ENCODE data around the gene SLC35F1.

The SLC35F1 gene

GRCh38 chr6:117986396-117986795 is 79.3 kb downstream of the SLC35F1 start:
- ChIA-PET CTCF (interaction anchor here (2.2 kb wide), 1 partner anchor 11 kb away, joined by 8 read pairs; no protein-coding TSS in a partner anchor), POLR2A (no interaction called here)

DNA sequence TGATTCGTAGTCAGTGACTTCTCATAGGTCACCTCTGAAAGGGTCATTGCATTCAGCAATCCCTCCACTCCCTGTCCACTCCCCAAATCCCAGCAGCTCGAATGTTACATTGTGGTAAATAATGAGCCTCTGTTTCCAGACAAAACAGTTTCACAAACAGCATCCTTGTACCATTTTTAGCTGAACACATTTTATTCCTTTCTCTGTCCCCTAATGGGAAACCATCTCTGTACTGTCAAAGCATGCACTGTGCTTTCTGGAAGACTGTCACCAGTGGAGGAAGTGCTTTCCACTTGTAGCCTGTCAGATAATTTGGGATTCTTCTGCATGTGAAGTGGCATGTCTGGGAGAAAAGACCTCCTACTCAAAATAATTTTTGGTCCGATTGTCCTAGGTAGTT is 82.0 kb downstream of the SLC35F1 start:
- Histone ChIP-seq H3K27me3 (replicated peaks in 2 of 5; ENCODE audit: control insufficient read depth in 4 of 5, insufficient read depth in 5 of 5, low read length in 4 of 5) (peaks cover 0 to 4% (median 2%) of the 10 kb centered on the region in 5 experiments), H3K27ac (ENCODE audit: insufficient read depth in 1 of 2, low read depth in 1 of 2, low read length in 2 of 2, poor library complexity in 1 of 2, severe bottlenecking in 2 of 2) (no peak overlapping the region), H3K4me1 (ENCODE audit: control extremely low read depth in 1 of 4, control insufficient read depth in 4 of 4, insufficient read depth in 4 of 4, low read length in 3 of 4) (no peaks in the 10 kb centered on the region), H3K9me3 (ENCODE audit: control extremely low read depth in 1 of 5, control insufficient read depth in 4 of 5, insufficient read depth in 2 of 5, low read depth in 1 of 5, low read length in 4 of 5) (no peaks in the 10 kb centered on the region), H3K36me3 (ENCODE audit: control insufficient read depth in 4 of 4, insufficient read depth in 4 of 4, low read length in 3 of 4) (no peaks in the 10 kb centered on the region), H3K4me3 (ENCODE audit: control insufficient read depth in 1 of 7, extremely low read depth in 1 of 7, insufficient read depth in 4 of 7, low read depth in 2 of 7, low read length in 6 of 7) (no peak overlapping the region)
- no peak for DNase-seq
- 100% methylated on average over 1 of the region's 3 CpGs for WGBS (ENCODE audit: insufficient coverage)
- ChIA-PET CTCF (interaction anchor here (0.8 kb wide), 1 partner anchor 15 kb away, joined by 3 read pairs; no protein-coding TSS in a partner anchor), POLR2A (no interaction called here)

More at GRCh38 chr6:117986396-117986795, 79.3 kb downstream of the SLC35F1 start:
- DNase-seq: no peak
- H3K27ac ChIP-seq (ENCODE audit: insufficient read depth in 1 of 2, low read depth in 1 of 2, low read length in 2 of 2, poor library complexity in 1 of 2, severe bottlenecking in 2 of 2): no peak overlapping the region
- H3K4me1 ChIP-seq (ENCODE audit: control extremely low read depth in 1 of 4, control insufficient read depth in 4 of 4, insufficient read depth in 4 of 4, low read length in 3 of 4): no peaks in the 10 kb centered on the region
- H3K27me3 ChIP-seq (replicated peaks in 2 of 5; ENCODE audit: control insufficient read depth in 4 of 5, insufficient read depth in 5 of 5, low read length in 4 of 5): peaks cover 0 to 2% (median 0%) of the 10 kb centered on the region in 5 experiments
- no peak overlapping the region for H3K4me3 ChIP-seq (ENCODE audit: control insufficient read depth in 1 of 7, extremely low read depth in 1 of 7, insufficient read depth in 4 of 7, low read depth in 2 of 7, low read length in 6 of 7)
- H3K36me3 ChIP-seq (ENCODE audit: control insufficient read depth in 4 of 4, insufficient read depth in 4 of 4, low read length in 3 of 4): no peaks in the 10 kb centered on the region
- H3K9me3 ChIP-seq (ENCODE audit: control extremely low read depth in 1 of 5, control insufficient read depth in 4 of 5, insufficient read depth in 2 of 5, low read depth in 1 of 5, low read length in 4 of 5): no peaks in the 10 kb centered on the region
- WGBS (ENCODE audit: insufficient coverage): no CpG with 5 or more reads among the region's 4 CpGs

DNA sequence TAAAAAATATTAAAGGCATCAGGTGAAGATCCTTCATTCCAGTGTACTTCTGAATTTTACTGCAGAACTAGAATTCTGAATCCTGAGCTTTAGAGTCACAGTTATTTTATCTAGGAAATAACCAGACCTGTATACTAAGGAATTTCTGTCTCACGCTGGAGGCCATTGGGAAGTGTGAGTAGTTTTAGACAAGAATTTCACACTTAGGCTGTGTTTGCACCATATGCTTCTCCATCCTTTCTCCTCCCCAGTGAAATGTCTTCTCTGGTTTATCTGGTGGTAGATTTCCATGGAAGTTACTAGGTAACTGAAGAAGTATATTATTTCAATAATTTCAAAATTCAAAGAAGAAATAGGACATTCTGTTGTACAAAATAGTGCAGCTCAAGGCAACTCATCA is 83.1 kb downstream of the SLC35F1 start:
- peaks cover 0 to 4% (median 2%) of the 10 kb centered on the region in 5 experiments for H3K27me3 ChIP-seq (replicated peaks in 2 of 5; ENCODE audit: control insufficient read depth in 4 of 5, insufficient read depth in 5 of 5, low read length in 4 of 5)
- H3K9me3 ChIP-seq (ENCODE audit: control extremely low read depth in 1 of 5, control insufficient read depth in 4 of 5, insufficient read depth in 2 of 5, low read depth in 1 of 5, low read length in 4 of 5): no peaks in the 10 kb centered on the region
- H3K36me3 ChIP-seq (ENCODE audit: control insufficient read depth in 4 of 4, insufficient read depth in 4 of 4, low read length in 3 of 4): no peaks in the 10 kb centered on the region
- no peak overlapping the region for H3K27ac ChIP-seq (ENCODE audit: insufficient read depth in 1 of 2, low read depth in 1 of 2, low read length in 2 of 2, poor library complexity in 1 of 2, severe bottlenecking in 2 of 2)
- DNase-seq: no peak
- WGBS (ENCODE audit: insufficient coverage): no CpG with 5 or more reads among the region's 1 CpG
- ChIA-PET POLR2A (no interaction called here), CTCF (no interaction called here)
- H3K4me1 ChIP-seq (ENCODE audit: control extremely low read depth in 1 of 4, control insufficient read depth in 4 of 4, insufficient read depth in 4 of 4, low read length in 3 of 4): no peaks in the 10 kb centered on the region
- no peak overlapping the region for H3K4me3 ChIP-seq (ENCODE audit: control insufficient read depth in 1 of 7, extremely low read depth in 1 of 7, insufficient read depth in 4 of 7, low read depth in 2 of 7, low read length in 6 of 7)

- H3K27ac ChIP-seq (ENCODE audit: insufficient read depth in 1 of 2, low read depth in 1 of 2, low read length in 2 of 2, poor library complexity in 1 of 2, severe bottlenecking in 2 of 2): no peak overlapping the region
- no peaks in the 10 kb centered on the region for H3K4me1 ChIP-seq (ENCODE audit: control extremely low read depth in 1 of 4, control insufficient read depth in 4 of 4, insufficient read depth in 4 of 4, low read length in 3 of 4)
- H3K36me3 ChIP-seq (ENCODE audit: control insufficient read depth in 4 of 4, insufficient read depth in 4 of 4, low read length in 3 of 4): no peaks in the 10 kb centered on the region
- ChIA-PET CTCF (interaction anchor here (1.0 kb wide), 1 partner anchor 8 kb away, joined by 3 read pairs; no protein-coding TSS in a partner anchor), POLR2A (no interaction called here)
- H3K9me3 ChIP-seq (ENCODE audit: control extremely low read depth in 1 of 5, control insufficient read depth in 4 of 5, insufficient read depth in 2 of 5, low read depth in 1 of 5, low read length in 4 of 5): no peaks in the 10 kb centered on the region
- WGBS (ENCODE audit: insufficient coverage): 33% methylated on average over 1 of the region's 1 CpG
- peaks cover 0 to 4% (median under 1%) of the 10 kb centered on the region in 5 experiments for H3K27me3 ChIP-seq (replicated peaks in 2 of 5; ENCODE audit: control insufficient read depth in 4 of 5, insufficient read depth in 5 of 5, low read length in 4 of 5)
- no peak for DNase-seq
- H3K4me3 ChIP-seq (ENCODE audit: control insufficient read depth in 1 of 7, extremely low read depth in 1 of 7, insufficient read depth in 4 of 7, low read depth in 2 of 7, low read length in 6 of 7): no peak overlapping the region
Measured at GRCh38 chr6:117992856-117993255, 85.8 kb downstream of the SLC35F1 start.

DNA sequence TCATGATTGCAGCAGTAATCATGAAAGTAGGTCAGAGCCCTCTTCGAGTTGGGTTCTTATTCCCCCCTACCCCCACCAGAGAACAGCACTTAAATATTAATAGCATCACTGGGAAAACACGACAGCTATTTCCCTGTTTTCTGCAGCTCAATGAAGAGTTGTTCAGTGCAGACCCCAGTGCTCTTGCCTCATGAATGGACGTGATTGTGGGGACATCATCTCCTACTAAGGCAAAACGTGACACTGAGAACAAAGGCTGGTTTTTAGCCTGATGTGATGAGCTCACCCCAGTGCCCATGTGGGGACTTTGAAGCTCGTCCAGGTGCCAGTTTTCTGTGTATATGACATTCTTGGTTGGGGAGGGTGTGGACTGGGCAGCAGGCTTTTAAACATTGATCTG is 105.9 kb downstream of the SLC35F1 start:
- 64% methylated on average over 4 of the region's 5 CpGs for WGBS (ENCODE audit: insufficient coverage)
- Histone ChIP-seq H3K27me3 (replicated peaks in 2 of 5; ENCODE audit: control insufficient read depth in 4 of 5, insufficient read depth in 5 of 5, low read length in 4 of 5) (no peaks in the 10 kb centered on the region), H3K9me3 (ENCODE audit: control extremely low read depth in 1 of 5, control insufficient read depth in 4 of 5, insufficient read depth in 2 of 5, low read depth in 1 of 5, low read length in 4 of 5) (no peaks in the 10 kb centered on the region), H3K36me3 (ENCODE audit: control insufficient read depth in 4 of 4, insufficient read depth in 4 of 4, low read length in 3 of 4) (no peaks in the 10 kb centered on the region), H3K4me1 (ENCODE audit: control extremely low read depth in 1 of 4, control insufficient read depth in 4 of 4, insufficient read depth in 4 of 4, low read length in 3 of 4) (no peaks in the 10 kb centered on the region), H3K27ac (ENCODE audit: insufficient read depth in 1 of 2, low read depth in 1 of 2, low read length in 2 of 2, poor library complexity in 1 of 2, severe bottlenecking in 2 of 2) (no peak overlapping the region), H3K4me3 (ENCODE audit: control insufficient read depth in 1 of 7, extremely low read depth in 1 of 7, insufficient read depth in 4 of 7, low read depth in 2 of 7, low read length in 6 of 7) (no peak overlapping the region)
- ChIA-PET CTCF (no interaction called here), POLR2A (no interaction called here)
- DNase-seq: no peak

- ChIA-PET POLR2A (no interaction called here), CTCF (no interaction called here)
- Histone ChIP-seq H3K27me3 (replicated peaks in 2 of 5; ENCODE audit: control insufficient read depth in 4 of 5, insufficient read depth in 5 of 5, low read length in 4 of 5) (no peaks in the 10 kb centered on the region), H3K27ac (ENCODE audit: insufficient read depth in 1 of 2, low read depth in 1 of 2, low read length in 2 of 2, poor library complexity in 1 of 2, severe bottlenecking in 2 of 2) (no peak overlapping the region), H3K36me3 (ENCODE audit: control insufficient read depth in 4 of 4, insufficient read depth in 4 of 4, low read length in 3 of 4) (no peaks in the 10 kb centered on the region), H3K4me3 (ENCODE audit: control insufficient read depth in 1 of 7, extremely low read depth in 1 of 7, insufficient read depth in 4 of 7, low read depth in 2 of 7, low read length in 6 of 7) (no peak overlapping the region), H3K9me3 (ENCODE audit: control extremely low read depth in 1 of 5, control insufficient read depth in 4 of 5, insufficient read depth in 2 of 5, low read depth in 1 of 5, low read length in 4 of 5) (no peaks in the 10 kb centered on the region), H3K4me1 (ENCODE audit: control extremely low read depth in 1 of 4, control insufficient read depth in 4 of 4, insufficient read depth in 4 of 4, low read length in 3 of 4) (no peaks in the 10 kb centered on the region)
- 100% methylated on average over 2 of the region's 2 CpGs for WGBS (ENCODE audit: insufficient coverage)
- no peak for DNase-seq
Measured at GRCh38 chr6:118016532-118016931, 109.5 kb downstream of the SLC35F1 start.

- no CpG with 5 or more reads among the region's 2 CpGs for WGBS (ENCODE audit: insufficient coverage)
- ChIA-PET CTCF (no interaction called here), POLR2A (no interaction called here)
- no peak for DNase-seq
- no peaks in the 10 kb centered on the region for H3K27me3 ChIP-seq (replicated peaks in 2 of 5; ENCODE audit: control insufficient read depth in 4 of 5, insufficient read depth in 5 of 5, low read length in 4 of 5)
- H3K4me3 ChIP-seq (ENCODE audit: control insufficient read depth in 1 of 7, extremely low read depth in 1 of 7, insufficient read depth in 4 of 7, low read depth in 2 of 7, low read length in 6 of 7): no peak overlapping the region
- no peaks in the 10 kb centered on the region for H3K9me3 ChIP-seq (ENCODE audit: control extremely low read depth in 1 of 5, control insufficient read depth in 4 of 5, insufficient read depth in 2 of 5, low read depth in 1 of 5, low read length in 4 of 5)
- H3K27ac ChIP-seq (ENCODE audit: insufficient read depth in 1 of 2, low read depth in 1 of 2, low read length in 2 of 2, poor library complexity in 1 of 2, severe bottlenecking in 2 of 2): no peak overlapping the region
- no peaks in the 10 kb centered on the region for H3K36me3 ChIP-seq (ENCODE audit: control insufficient read depth in 4 of 4, insufficient read depth in 4 of 4, low read length in 3 of 4)
- H3K4me1 ChIP-seq (ENCODE audit: control extremely low read depth in 1 of 4, control insufficient read depth in 4 of 4, insufficient read depth in 4 of 4, low read length in 3 of 4): no peaks in the 10 kb centered on the region
Measured at GRCh38 chr6:118017301-118017848, 110.3 kb downstream of the SLC35F1 start.

Data from common myeloid progenitor, CD34-positive (primary cell).